Omental fat pad (tissue), 4 donors: ENCODE measurements around the gene SRBD1. TPM values are rescaled to one million over a fixed set of nuclear protein-coding genes. Genes with fewer than 3 reads are reported as not detected.

Experiments
- ATAC-seq: fragments of 150-250 bp; one replicate; pipeline ENCODE4 v1.9.1; 2016; ENCODE audit warnings: mild to moderate bottlenecking, moderate library complexity; ENCODE audit not compliant: low FRiP score
- DNase-seq: peaks from one replicate; pipeline ENCODE4 v3.0.0-alpha.2; 2019; ENCODE audit warnings: low spot score
- CTCF ChIP-seq, 3 donors: fragments of 450-650 bp; IDR thresholded peaks; one replicate each; pipeline ENCODE4 v1.5.1; 2016 to 2017; ENCODE audit warnings: antibody characterized with exemption in 3 of 3, mild to moderate bottlenecking in 3 of 3, moderate library complexity in 2 of 3
- total RNA-seq, 4 donors: library from RNA; depleted of rRNA; stranded (reverse); fragments of >200 nt; gene quantifications; one replicate each; pipeline ENCODE4 v1.1.0, GENCODE V29; 2016

SRBD1 gene
- total RNA-seq, 4 donors from 2014 or later: 10.3 to 36.4 (median 14.1) TPM

- no peak for ATAC-seq
- no peak for DNase-seq
- TF ChIP-seq CTCF (IDR thresholded peaks at IDR 0.05): no peak
Observed at GRCh38 chr2:45583977-45584376, 27.1 kb downstream of the SRBD1 start.

GRCh38 chr2:45582522-45582921 lies 28.5 kb downstream of the SRBD1 start:
- TF ChIP-seq CTCF (IDR thresholded peaks at IDR 0.05): no peak
- DNase-seq: no peak
- ATAC-seq: no peak

- no peak for ATAC-seq
Observed at GRCh38 chr2:45578056-45578843, 32.8 kb downstream of the SRBD1 start.

GRCh38 chr2:45577441-45577840 lies 33.6 kb downstream of the SRBD1 start:
- no peak for TF ChIP-seq CTCF (IDR thresholded peaks at IDR 0.05)
- DNase-seq (no peak), ATAC-seq (no peak)

More at GRCh38 chr2:45578056-45578843, 32.8 kb downstream of the SRBD1 start:
- no peak for TF ChIP-seq CTCF (IDR thresholded peaks at IDR 0.05)
- no peak for DNase-seq

- no peak for TF ChIP-seq CTCF (IDR thresholded peaks at IDR 0.05)
Observed at GRCh38 chr2:45575881-45576280, 35.2 kb downstream of the SRBD1 start.

GRCh38 chr2:45572979-45573378 lies 38.1 kb downstream of the SRBD1 start:
- TF ChIP-seq CTCF (IDR thresholded peaks at IDR 0.05): no peak
- ATAC-seq (no peak), DNase-seq (no peak)

More at GRCh38 chr2:45575881-45576280, 35.2 kb downstream of the SRBD1 start:
- DNase-seq (no peak), ATAC-seq (no peak)

- no peak for TF ChIP-seq CTCF (IDR thresholded peaks at IDR 0.05)
- no peak for ATAC-seq
Observed at GRCh38 chr2:45571940-45572339, 39.1 kb downstream of the SRBD1 start.

More at GRCh38 chr2:45571940-45572339, 39.1 kb downstream of the SRBD1 start:
- no peak for DNase-seq
